Esophagus squamous epithelium (tissue), 5 donors: Measurements from ENCODE around the gene ASCL2. TPM values are rescaled to one million over a fixed set of nuclear protein-coding genes. Genes with fewer than 3 reads are reported as not detected.

Experiments
- DNase-seq: peaks from one replicate; lab custom pipeline; 2025; lab: John Stamatoyannopoulos, UW
- H3K27ac ChIP-seq, 4 donors: fragments of 200-600 bp; sonication (generic); one replicate each; pipeline ENCODE4 v1.5.1; 2016 to 2019; ENCODE audit warnings: mild to moderate bottlenecking in 1 of 4
- H3K27me3 ChIP-seq, 4 donors: fragments of 200-600 bp; sonication (generic); 1 replicate in 3 of 4; 2 replicates in 1 of 4; pipeline versions ENCODE4 v1.5.1 to v1.6.0; 2017 to 2021; ENCODE audit warnings: antibody characterized with exemption in 1 of 4
- H3K36me3 ChIP-seq, 3 donors: fragments of 200-600 bp; sonication (generic); one replicate each; pipeline ENCODE4 v1.5.1; 2016 to 2019
- H3K4me1 ChIP-seq, 3 donors: fragments of 200-600 bp; sonication (generic); one replicate each; pipeline ENCODE4 v1.5.1; 2017 to 2019
- H3K4me3 ChIP-seq, 4 donors: fragments of 200-600 bp; sonication (generic); 1 replicate in 3 of 4; 2 replicates in 1 of 4; pipeline ENCODE4 v1.5.1; 2016 to 2019; ENCODE audit warnings: mild to moderate bottlenecking in 2 of 4, moderate library complexity in 1 of 4
- H3K9me3 ChIP-seq, 3 donors: fragments of 200-600 bp; sonication (generic); one replicate each; pipeline ENCODE4 v1.5.1; 2016 to 2019
- CTCF ChIP-seq, 6 experiments: fragments of 450-650 bp in 4 of 6; fragments of 200-600 bp in 2 of 6; sonication (generic) in 2 of 6; IDR thresholded peaks; one replicate each; pipeline ENCODE4 v1.5.1; 2016 to 2019; ENCODE audit warnings: antibody characterized with exemption in 6 of 6, mild to moderate bottlenecking in 4 of 6, moderate library complexity in 4 of 6
- POLR2A ChIP-seq, 4 donors: fragments of 450-650 bp; IDR thresholded peaks; one replicate each; pipeline ENCODE4 v1.6.1; 2017; ENCODE audit warnings: antibody characterized with exemption in 4 of 4, mild to moderate bottlenecking in 4 of 4, moderate library complexity in 3 of 4
- WGBS, 2 donors: methylation state at CpG; one replicate each; pipeline ENCODE4 v1.1.5; 2018; 5-methylcytosine and 5-hydroxymethylcytosine counted together
- intact Hi-C: fragments of 100-400 bp; cut with DNase I; formaldehyde crosslinking; loops from one replicate; pipeline ENCODE4 v1.15.0; 2022
- total RNA-seq, 4 donors: library from RNA; depleted of rRNA; stranded (reverse); fragments of >200 nt; gene quantifications; one replicate each; pipeline ENCODE4 v1.1.0, GENCODE V29; 2016
- donor health status: DM: yes; HTN: yes; CAD: no.

The ASCL2 gene
- total RNA-seq, 4 donors from 2014 or later, result 0.67 to 5.1 (median 2.3) TPM

DNA sequence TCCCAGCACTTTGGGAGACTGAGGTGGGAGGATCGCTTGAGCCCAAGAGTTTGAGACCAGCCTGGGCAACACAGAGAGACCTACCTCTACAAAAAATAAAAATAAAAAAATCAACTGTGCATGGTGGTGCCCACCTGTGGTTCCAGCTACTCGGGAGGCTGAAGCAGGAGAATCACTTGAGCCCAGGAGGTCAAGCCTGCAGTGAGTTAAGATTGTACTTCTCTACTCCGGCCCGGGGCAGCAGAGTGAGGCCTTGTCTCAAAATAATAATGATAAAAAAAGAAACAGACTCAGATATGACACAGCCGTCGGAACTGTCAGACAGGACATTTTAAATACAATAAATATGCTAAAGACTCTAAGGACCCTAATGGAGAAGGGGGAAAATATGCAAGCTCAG is 18.4 kb downstream of the ASCL2 start:
- intact Hi-C loops, result no loop called here

GRCh38 chr11:2251138-2251537 is 19.2 kb downstream of the ASCL2 start:
- no peak for DNase-seq
- Histone ChIP-seq H3K27ac (no peak overlapping the region), H3K9me3 (no peaks in the 10 kb centered on the region), H3K4me1 (peaks cover 0 to 6% (median 0%) of the 10 kb centered on the region in 3 donors), H3K4me3 (no peak overlapping the region), H3K27me3 (peaks cover 0 to 18% (median 0%) of the 10 kb centered on the region in 4 donors), H3K36me3 (no peaks in the 10 kb centered on the region)
- intact Hi-C loops, result no loop called here
- 92 to 95% methylated on average over 6 of the region's 6 CpGs for WGBS, 2 donors
- no peak for TF ChIP-seq POLR2A (IDR thresholded peaks at IDR 0.05)
- no peak for TF ChIP-seq CTCF (IDR thresholded peaks at IDR 0.05)

More for the DNA sequence above, 18.4 kb downstream of the ASCL2 start:
- no peak for TF ChIP-seq CTCF (IDR thresholded peaks at IDR 0.05)
- no peak for TF ChIP-seq POLR2A (IDR thresholded peaks at IDR 0.05)
- peaks cover 0 to 15% (median 0%) of the 10 kb centered on the region in 3 donors for H3K4me1 ChIP-seq
- WGBS, 2 donors, result 79 to 87% methylated on average over 6 of the region's 6 CpGs
- DNase-seq, result no peak
- peaks cover 0 to 18% (median 0%) of the 10 kb centered on the region in 4 donors for H3K27me3 ChIP-seq
- no peak overlapping the region for H3K27ac ChIP-seq
- no peaks in the 10 kb centered on the region for H3K9me3 ChIP-seq
- no peak overlapping the region for H3K4me3 ChIP-seq
- H3K36me3 ChIP-seq, result no peaks in the 10 kb centered on the region

GRCh38 chr11:2250485-2250884 is 19.9 kb downstream of the ASCL2 start:
- no peak overlapping the region for H3K4me3 ChIP-seq
- H3K27me3 ChIP-seq, result peaks cover 0 to 18% (median 0%) of the 10 kb centered on the region in 4 donors
- no peak for DNase-seq
- no peaks in the 10 kb centered on the region for H3K36me3 ChIP-seq
- no peaks in the 10 kb centered on the region for H3K9me3 ChIP-seq
- no peak overlapping the region for H3K27ac ChIP-seq
- TF ChIP-seq POLR2A (IDR thresholded peaks at IDR 0.05) (no peak), CTCF (IDR thresholded peaks at IDR 0.05) (no peak)
- intact Hi-C loops, result no loop called here
- H3K4me1 ChIP-seq, result no peaks in the 10 kb centered on the region
- 54 to 62% methylated on average over 7 to 8 of the region's 8 CpGs for WGBS, 2 donors

- H3K27me3 ChIP-seq, result peaks cover 0 to 18% (median 0%) of the 10 kb centered on the region in 4 donors
- H3K27ac ChIP-seq, result no peak overlapping the region
- no peaks in the 10 kb centered on the region for H3K4me1 ChIP-seq
- 80% methylated on average over 1 of the region's 9 CpGs; no CpG with 5 or more reads in 1 of the 2 donors for WGBS, 2 donors
- intact Hi-C loops, result no loop called here
- no peaks in the 10 kb centered on the region for H3K9me3 ChIP-seq
- no peaks in the 10 kb centered on the region for H3K36me3 ChIP-seq
- TF ChIP-seq POLR2A (IDR thresholded peaks at IDR 0.05) (no peak), CTCF (IDR thresholded peaks at IDR 0.05) (no peak)
- no peak overlapping the region for H3K4me3 ChIP-seq
- no peak for DNase-seq
These were observed 20.3 kb downstream of the ASCL2 start for GRCh38 chr11:2250041-2250440.

GRCh38 chr11:2249189-2249916 is 21.0 kb downstream of the ASCL2 start:
- DNase-seq, result no peak
- TF ChIP-seq POLR2A (IDR thresholded peaks at IDR 0.05) (no peak), CTCF (IDR thresholded peaks at IDR 0.05) (no peak)
- 67 to 84% methylated on average over 4 to 6 of the region's 20 CpGs for WGBS, 2 donors

More at GRCh38 chr11:2249189-2249916, 21.0 kb downstream of the ASCL2 start:
- Histone ChIP-seq H3K27ac (no peak overlapping the region), H3K27me3 (peaks cover 0 to 18% (median 0%) of the 10 kb centered on the region in 4 donors), H3K9me3 (no peaks in the 10 kb centered on the region), H3K4me3 (no peak overlapping the region), H3K4me1 (no peaks in the 10 kb centered on the region), H3K36me3 (no peaks in the 10 kb centered on the region)
- intact Hi-C loops, result no loop called here
